Stimulated activated CD8-positive, alpha-beta memory T cell treated with anti-CD3 and anti-CD28 coated beads, Interleukin-12 subunit alpha, Interleukin-12 subunit beta, amount 100 ng/mL, for 24 hours (primary cell): ENCODE measurements around the gene GIMAP8.
"Not testable (repeated sequence)": the region's sequence is repeated elsewhere in the genome, so short reads cannot be mapped to it uniquely, and the experiment has no call there.

Source experiments
- DNase-seq: peaks from one replicate; pipeline ENCODE4 v3.0.0-alpha.2; 2020; ENCODE audit errors: extremely low read depth

The GIMAP8 gene

DNA sequence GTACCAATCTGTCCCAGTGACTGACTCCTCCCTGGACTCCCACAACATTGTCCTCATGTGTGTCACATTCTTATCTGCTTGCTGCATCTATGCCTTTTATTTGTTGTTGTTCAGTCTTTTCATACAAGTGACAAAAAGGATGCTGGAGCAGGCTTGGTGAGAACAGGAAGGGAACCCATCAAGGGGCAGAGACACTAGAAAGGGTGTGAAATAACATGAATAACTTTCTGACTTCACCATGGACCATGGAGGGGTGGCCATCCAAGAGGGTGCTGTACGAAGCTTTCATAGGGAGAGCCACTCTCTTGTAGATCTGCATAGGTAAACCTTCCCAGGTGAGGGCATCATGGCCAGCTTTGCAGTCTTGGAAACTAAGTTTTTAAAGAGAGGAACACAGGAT lies 14.5 kb downstream of the GIMAP8 start:
- no peak for DNase-seq

DNA sequence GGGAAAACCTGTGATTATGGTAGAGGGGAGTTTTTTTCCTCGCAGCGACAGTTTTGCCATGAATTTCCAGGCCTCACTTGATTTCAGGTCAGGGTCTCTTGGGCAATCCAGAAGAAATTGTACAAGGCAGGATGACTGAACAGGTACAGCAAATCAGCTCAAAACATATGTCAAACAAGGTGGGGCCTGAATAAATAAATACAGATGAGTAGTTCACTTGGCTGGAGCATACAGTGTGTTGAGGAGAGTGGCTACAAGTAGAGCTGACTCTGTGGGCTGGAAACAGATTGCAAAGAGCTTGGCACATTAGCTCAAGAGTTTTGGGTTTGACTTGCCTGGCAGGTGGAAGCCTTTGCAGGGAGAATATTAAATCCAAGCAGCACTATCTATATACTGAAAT lies 15.0 kb downstream of the GIMAP8 start:
- no peak for DNase-seq

- no peak for DNase-seq
Observed at GRCh38 chr7:150466477-150466876, 16.0 kb downstream of the GIMAP8 start.

- no peak for DNase-seq
Observed at GRCh38 chr7:150468241-150468640, 17.8 kb downstream of the GIMAP8 start.

DNA sequence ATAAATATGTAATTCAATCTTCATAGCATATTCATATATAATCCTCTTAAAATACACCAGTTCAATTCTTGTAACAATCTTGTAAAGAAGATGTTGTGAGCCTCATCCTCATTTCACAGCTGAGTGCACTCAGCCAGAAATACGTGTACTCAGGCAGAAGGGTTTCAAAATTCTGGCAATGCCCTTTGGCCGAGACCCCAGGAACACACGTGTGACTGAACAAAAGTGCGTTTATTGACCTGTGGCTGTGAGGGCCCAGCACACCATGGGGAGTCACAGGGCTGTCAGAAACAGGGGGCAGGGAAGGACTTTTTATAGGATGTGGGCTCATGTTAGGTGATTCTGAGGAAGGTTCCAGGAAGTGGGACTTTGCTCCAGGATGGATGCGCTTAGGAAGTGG lies 21.5 kb downstream of the GIMAP8 start:
- DNase-seq = no peak

DNA sequence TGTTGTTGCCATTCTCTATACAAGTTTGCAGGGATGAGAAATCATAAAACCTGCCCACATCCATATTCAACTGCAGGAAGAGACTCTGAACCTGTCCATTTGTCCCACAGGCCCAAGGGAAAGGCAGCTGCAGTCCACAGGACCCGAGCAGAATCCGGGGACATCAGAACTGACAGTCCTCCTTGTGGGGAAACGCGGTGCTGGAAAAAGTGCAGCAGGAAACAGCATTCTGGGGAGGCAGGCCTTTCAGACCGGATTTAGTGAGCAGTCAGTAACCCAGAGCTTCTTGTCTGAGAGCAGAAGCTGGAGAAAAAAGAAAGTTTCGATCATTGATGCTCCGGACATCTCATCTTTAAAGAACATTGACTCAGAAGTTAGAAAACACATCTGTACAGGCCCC lies 23.5 kb downstream of the GIMAP8 start:
- no peak for DNase-seq

GRCh38 chr7:150476285-150476684 lies 25.9 kb downstream of the GIMAP8 start:
- DNase-seq = no peak

DNA sequence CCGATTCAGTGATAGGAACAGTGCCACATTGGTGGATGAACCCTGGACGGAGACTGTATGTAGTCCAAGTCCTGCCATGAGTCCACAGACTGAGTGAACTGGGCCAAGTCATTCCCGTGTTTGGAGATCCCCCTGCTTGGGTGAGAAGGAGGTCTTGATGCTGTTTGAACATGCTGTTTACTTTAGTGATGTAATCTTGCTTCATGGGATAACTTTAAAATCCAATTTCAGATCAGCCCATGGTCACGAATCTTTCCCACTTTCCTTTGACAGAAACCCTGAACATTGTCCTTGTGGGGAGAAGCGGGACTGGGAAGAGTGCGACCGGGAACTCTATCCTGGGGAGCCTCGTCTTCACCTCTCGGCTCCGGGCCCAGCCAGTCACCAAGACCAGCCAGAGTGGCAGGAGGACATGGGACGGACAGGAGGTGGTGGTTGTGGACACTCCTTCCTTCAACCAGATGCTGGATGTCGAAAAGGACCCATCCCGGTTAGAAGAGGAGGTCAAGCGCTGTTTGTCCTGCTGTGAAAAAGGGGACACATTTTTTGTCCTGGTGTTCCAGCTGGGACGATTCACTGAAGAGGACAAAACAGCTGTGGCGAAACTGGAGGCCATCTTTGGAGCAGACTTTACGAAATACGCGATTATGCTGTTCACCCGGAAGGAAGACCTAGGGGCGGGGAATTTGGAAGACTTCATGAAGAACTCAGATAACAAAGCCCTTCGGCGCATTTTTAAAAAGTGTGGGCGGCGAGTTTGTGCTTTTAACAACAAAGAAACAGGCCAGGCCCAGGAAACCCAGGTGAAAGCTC lies 26.6 kb downstream of the GIMAP8 start:
- DNase-seq = no peak

DNA sequence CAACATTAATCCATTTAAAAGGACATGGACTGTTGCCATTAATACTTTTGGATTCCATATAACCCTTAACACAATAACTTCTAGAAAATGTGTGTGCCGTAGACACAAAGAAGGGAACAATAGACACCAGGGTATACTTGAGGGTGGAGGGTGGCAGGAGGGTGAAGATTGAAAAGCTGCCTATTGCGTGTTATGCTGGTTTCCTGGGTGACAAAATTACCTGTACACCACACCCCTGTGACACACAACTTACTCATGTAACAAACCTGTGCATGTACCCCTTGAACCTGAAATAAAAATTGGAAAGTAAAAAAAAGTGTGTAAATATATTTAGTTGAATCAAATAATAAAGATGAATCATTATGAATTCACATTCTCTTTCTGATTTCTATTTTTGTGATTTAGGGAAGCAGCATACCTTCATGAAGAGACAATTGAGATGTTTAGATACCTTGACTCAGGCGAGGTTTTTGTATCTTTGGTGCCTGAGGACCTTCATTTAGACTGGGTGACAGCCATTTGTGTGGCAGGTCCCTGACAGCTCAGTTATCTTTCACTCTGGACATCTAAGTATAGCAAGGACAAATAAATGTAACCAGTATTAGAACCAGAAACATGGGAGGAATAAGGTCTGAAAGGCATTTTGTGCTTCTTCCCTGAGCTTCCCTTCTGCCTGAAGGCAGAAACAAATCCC lies 28.7 kb downstream of the GIMAP8 start:
- no peak for DNase-seq

DNA sequence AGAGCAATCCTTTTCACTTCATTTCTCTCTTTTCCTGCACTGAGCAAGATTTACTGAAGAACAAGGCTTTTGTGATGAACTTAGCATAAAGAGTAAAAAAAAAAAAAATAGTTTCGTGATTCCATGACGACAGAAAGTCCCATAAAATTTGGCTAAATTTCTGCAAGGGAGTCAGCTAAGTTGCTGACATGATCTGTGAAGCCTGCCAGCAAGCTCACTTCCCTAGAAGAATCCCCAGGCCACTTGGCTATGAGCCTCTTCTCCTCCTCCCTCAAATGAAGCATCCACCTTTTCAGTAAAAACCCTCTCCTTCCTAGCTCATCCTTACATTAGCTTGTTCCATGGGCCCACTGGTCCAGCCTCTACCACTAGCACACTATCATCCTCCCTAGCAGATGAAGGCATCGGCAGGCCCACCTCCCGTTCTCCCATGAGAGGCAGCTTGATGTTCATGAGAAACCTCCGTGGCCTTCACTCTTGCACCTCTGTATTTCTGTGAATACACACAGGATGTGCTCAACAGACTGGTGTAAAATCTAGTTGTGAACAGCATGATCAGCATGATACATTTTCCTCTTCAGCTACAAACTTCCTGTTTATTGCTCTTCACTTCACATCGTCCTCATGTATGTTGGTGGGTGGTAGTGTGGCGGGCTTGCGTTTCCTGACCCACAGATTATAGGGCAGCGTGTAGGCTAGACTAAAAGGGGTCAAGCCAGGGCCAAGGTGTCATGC lies 30.9 kb downstream of the GIMAP8 start:
- no peak for DNase-seq

- no peak for DNase-seq
Observed at GRCh38 chr7:150481922-150482321, 31.5 kb downstream of the GIMAP8 start.

GRCh38 chr7:150483514-150483913 lies 33.1 kb downstream of the GIMAP8 start:
- not testable (repeated sequence) for DNase-seq

DNA sequence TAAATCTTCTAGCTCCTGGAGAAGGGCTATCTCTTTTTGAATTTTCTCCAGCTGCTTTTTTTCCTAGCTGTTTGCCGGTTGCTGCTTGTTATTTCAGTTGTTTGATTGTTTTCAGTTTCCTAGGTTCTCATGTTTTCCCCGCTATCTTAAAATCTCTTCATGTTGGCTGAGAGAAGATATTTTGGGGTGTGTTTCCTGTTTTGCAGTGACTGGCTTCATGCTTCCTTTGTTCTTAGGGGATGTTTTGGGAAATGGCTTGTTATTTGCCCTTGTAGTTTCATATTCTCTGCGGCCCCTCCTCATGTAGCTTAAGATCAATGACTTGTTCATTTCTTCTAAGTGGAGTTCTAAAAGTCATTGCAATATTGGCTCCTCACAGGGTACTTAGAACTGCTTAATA lies 33.6 kb downstream of the GIMAP8 start:
- not testable (repeated sequence) for DNase-seq

DNA sequence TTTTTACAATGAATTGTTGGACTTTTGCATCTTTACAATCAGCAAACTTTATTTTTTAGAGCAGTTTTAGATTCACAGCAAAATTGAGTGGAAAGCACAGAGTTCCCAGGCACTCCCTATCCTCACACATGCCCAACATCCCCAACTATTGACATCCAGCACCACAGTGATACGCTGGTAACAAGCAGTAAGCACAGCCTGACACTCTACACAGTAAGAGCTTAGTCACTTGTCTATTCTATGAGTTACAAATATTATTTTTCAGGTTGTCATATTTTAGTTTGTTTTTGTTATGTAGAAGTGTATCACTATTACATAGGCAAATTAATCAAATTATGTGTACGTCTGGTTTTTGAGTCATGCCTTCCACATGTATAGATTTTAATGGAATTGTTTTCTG lies 37.2 kb downstream of the GIMAP8 start:
- no peak for DNase-seq

GRCh38 chr7:150489782-150490181 lies 39.4 kb downstream of the GIMAP8 start:
- DNase-seq = no peak

GRCh38 chr7:150493442-150493841 lies 43.0 kb downstream of the GIMAP8 start:
- not testable (repeated sequence) for DNase-seq

GRCh38 chr7:150502519-150502918 lies 52.1 kb downstream of the GIMAP8 start:
- DNase-seq = no peak

- no peak for DNase-seq
Observed at GRCh38 chr7:150503155-150503554, 52.7 kb downstream of the GIMAP8 start.

DNA sequence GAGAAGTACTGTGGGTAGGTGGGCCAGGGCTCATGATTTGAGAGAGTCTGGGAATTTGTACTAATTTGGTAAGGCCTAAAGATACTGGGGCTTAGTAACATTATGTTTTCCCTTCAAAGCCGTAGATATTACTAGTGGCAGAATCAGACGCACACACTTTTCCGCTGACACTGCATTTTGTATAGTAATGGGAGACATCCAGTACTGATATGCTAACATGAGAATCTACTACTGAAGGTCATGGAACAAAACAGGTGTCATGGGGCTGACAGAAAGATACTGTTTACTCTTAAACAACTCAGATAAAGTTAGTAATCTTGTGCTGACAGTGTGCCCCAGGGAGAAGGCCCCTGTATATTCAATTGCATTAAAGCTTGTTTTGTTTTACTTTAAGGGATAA lies 53.2 kb downstream of the GIMAP8 start:
- DNase-seq = no peak

- DNase-seq = no peak
Observed at GRCh38 chr7:150507947-150508602, 57.6 kb downstream of the GIMAP8 start.

GRCh38 chr7:150511048-150511447 lies 60.6 kb downstream of the GIMAP8 start:
- DNase-seq = no peak

GRCh38 chr7:150513758-150514157 lies 63.3 kb downstream of the GIMAP8 start:
- DNase-seq = no peak
